NCI-H524 (cell line): ENCODE measurements around the gene RRH.
"Not testable (repeated sequence)": the region's sequence is repeated elsewhere in the genome, so short reads cannot be mapped to it uniquely, and the experiment has no call there.

Source experiments
- DNase-seq, 2 experiments: peaks; one replicate each; lab custom pipeline; 2025; lab: John Stamatoyannopoulos, UW

The RRH gene

DNA sequence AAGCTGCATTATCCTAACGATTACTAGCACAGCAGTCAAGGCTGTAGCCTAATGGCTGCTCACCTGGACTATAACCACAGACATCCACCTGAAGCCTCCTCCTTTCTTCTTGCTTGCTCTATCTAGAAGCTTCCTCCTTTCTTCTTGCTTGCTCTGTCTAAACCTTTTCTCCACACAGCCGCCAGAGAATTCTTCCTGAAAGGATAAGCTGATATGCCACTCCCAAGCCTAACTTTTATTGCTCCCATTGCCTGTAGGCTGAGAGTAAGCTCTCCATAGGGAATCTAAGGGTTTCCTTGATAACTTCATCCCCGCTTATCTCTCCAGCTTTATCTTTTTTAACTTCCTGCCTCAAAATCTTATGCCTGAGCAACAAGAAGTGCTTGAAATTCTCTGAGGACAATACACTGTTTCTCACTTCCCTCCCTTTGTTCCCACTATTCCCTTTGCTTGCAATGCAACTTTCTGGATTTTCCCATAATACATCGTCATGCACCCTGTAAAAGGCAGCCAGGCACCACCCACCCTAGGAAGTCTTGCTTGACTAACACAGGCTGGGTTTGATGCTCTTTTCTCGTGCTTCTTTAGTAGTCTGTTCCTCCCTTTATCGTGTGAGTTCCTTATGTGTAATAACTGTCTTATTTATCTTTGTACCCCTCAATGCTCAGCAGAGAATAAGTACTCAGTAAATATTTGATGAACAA is 18.8 kb downstream of the RRH start:
- DNase-seq: no peak

DNA sequence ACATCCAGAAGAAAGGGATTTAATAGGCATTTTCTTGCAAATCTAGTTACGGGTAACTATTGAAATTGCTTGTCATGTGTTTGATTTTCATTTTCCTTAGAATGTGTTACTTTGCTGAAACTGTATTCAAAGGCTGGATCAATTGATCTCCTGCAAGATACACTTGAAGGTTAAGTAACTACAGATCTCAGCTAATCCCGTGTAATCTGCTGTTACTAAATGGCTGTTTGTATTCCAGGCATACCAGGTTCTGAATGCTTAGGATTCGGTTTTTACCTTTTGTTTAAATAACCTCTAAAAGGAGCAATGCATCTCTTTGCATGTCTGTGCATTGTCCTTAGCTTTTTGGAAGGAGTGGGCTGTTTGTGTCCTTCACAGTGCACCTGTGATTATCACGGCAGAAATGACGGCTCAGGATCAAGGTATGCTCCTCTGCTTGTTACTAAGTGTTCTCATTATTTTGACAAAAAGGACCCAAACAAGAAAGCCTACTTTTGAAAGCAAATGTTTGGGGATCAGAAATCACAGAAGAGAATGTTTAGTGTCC is 20.2 kb downstream of the RRH start, which contains the start of gene LRIT3:
TSS of gene LRIT3 (plus strand) at position 212 of the 547 bp plus-strand sequence. CDS start at position 307, 95 bp downstream.
- no peak for DNase-seq

DNA sequence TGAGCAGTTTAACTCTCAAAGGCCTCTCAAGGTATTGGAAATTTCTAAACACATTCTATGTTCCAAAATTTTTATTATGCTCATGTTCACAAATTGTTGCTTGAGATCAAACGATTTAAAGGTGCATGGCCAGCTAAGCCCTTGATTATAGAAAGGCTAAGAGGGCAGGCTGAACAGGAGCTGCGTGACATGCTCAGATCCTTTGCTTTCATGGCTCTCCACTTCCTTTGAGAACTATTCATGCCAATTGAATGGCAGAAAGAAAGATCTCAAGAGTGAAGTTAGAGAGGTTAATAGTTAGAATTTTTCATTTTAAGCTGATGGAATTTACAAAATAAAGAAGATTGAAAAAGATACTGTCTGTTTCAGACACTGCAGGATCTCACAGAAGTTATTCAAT is 20.7 kb downstream of the RRH start:
- DNase-seq: no peak

DNA sequence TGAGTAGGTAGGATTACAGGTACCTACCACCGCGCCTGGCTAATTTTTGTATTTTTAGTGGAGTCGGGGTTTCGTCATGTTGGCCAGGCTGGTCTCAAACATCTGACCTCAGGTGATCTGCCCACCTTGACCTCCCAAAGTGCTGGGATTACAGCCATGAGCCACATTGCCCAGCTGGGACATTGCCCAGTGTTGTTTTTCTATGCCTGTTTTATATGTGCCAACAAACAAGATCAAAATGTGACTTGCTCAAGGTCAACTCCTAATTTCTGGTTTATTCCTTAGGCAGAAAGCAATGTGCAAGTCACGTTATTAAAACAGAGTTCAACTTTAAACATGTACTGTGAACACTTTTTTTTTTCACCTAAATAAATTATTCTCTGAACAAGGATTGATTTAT is 22.8 kb downstream of the RRH start:
- DNase-seq: no peak

DNA sequence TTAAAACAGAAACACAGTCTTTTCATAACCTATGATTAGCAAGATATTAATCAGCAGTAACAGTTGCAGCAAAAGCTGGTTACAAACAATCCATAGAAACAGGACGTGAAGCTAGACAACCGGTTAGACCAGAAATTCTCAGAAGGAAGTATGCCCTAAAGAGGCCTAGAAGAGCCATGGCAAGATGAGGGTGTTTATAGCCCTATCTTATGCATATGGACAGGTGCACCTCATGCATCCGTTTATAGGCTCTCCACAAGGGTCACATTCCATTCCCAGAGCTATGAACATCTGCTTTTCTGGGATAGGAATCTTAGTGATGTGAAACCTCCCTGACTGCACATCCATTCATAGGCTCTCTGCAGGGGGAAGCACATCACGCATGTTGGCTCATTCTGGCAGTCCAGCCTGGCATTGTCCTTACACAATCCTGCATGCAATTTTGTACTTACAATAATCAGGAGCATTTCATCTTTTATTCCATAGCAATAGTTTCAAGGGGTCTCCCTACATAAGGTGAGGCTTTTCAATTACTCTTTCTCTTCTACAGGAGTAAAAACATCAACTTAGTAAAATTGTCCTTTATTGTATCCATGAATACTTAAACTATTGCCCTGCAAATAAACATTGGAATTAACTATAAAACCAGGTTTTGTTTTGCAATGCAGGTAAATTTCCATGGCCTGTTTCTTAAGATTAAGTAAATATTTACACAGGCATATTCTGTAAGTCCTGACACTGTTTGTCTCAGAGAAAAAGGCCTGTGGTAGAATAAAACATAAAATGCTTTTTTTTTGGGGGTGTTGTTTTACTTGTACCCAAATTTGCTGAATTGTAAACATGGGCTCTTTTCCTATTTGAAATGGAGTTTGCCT is 31.9 kb downstream of the RRH start:
- not testable (repeated sequence) for DNase-seq

DNA sequence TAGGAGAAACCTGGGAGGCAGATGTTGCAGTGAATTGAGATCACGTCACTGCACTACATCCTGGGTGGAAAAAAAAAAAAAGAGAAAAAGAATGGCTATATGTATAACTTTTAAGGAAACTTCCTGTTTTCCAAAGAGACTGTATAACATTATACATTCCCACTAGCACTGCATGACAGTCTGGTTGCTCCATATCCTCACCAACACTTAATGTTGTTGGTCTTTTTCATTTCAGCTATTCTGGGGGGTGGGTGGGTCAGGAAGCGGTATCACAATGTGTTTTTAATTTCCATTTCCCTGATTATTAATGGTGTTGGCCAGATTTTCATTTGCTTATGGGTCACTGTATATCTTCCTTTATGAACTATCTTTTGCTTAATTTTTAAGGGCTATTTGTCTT is 33.5 kb downstream of the RRH start:
- no peak for DNase-seq

DNA sequence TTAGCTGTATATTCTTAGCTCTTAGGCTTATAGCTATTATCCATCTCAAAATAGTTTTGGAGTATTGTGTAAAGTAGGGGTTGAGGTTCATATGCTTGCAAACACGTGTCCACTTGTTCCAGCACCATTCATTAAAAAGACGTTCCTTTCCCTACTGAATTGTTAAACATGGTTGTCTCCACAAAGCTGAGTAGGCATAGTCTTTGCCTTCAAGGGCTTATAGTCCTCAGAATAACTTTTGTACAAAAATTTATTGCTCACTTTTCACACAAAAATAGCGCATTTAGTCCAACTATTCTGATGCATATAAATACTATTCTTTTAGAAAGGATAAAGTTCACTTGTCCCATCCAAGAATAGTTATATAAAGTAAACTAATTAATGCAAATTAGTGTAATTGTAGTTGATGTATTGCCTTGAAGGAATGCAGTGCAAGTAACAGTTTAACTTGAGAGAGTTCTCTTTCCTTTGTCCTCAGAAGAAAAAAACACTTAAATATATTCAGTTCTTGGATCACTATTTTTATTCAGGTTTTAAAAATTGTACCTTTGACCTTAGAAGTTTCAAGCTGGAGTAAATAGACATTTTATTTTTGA is 34.2 kb downstream of the RRH start:
- DNase-seq: no peak

DNA sequence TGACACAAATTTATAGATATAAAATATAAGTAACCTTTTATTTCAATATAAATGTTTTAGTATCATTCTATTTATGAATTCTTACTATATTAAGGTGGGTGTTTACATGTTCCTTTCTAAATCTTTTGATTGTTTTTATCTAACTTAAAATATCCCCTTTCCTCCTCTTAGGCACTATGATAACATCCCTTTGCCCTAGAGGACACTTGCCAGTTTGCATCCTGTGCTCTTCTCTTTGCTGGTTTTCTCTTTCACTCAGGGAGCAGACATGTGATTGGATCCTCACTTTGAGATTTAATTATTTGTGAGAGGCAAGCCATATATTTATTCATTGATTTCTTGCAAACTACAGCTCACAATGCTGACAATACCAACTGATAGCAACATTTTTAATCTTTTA is 36.4 kb downstream of the RRH start:
- no peak for DNase-seq

DNA sequence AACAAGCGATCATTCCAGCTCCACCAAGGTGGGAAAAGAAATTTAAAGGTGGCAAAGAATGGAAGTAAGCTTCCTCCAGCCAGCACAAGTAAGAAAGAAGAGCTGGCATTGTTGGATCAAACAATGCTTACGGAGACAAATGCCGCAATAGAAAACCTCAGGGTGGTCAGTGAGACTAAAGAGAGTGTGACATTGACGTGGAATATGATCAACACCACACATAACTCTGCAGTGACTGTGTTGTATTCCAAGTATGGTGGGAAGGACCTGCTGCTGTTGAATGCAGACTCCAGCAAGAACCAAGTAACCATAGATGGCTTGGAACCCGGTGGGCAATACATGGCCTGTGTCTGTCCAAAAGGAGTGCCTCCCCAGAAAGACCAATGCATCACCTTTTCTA is 42.3 kb downstream of the RRH start:
- no peak for DNase-seq

DNA sequence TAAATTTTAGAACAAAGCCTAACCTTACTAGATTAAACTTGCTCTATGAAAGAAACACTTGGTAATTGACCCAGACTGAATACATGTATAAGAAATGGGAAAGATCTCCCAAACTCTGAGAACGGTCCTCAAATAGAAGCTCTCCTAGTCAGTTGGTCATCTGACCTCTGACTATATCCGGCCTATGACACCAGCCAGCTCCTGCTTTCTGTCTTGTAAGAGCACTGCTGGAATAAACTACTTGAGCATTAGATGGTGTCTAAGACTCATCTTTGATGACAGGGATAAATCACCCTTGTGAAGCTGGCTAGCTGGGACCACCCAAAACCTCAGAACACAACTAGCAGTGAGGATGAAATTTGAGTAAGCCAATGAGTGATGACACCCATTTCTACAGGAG is 44.3 kb downstream of the RRH start:
- DNase-seq: no peak

DNA sequence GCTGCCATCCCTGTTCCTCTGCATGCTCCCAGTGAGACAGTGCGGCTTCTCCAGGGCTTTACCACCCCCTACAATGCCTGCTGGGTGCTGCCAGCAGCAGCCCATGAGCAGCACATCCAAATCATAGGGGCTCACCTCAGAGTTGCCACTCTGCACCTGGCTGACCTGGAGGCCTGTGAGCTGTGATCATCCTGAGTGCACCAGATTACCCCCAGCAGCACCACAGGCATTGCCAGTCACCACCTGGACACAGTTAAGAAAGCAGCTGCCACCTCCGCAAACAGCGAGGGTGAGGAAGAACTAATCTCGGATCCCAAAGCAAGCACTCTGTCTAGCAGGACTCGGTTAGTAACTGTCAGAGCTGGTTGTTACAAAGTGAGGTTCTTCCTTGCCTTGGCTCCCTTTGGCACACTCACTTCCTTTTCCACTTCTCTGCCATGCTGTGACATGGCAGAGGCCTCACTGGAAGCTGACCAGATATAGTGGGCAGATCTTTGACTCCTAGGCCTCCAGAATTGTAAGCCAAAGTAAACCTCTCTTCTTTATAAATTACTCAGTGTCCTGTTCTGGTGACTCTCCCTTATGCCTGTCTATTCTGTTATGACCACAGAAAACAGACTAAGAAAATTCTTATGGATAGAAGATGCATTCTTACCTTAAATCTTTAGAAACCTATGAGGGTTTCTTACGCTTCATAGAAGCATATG is 45.3 kb downstream of the RRH start:
- no peak for DNase-seq

DNA sequence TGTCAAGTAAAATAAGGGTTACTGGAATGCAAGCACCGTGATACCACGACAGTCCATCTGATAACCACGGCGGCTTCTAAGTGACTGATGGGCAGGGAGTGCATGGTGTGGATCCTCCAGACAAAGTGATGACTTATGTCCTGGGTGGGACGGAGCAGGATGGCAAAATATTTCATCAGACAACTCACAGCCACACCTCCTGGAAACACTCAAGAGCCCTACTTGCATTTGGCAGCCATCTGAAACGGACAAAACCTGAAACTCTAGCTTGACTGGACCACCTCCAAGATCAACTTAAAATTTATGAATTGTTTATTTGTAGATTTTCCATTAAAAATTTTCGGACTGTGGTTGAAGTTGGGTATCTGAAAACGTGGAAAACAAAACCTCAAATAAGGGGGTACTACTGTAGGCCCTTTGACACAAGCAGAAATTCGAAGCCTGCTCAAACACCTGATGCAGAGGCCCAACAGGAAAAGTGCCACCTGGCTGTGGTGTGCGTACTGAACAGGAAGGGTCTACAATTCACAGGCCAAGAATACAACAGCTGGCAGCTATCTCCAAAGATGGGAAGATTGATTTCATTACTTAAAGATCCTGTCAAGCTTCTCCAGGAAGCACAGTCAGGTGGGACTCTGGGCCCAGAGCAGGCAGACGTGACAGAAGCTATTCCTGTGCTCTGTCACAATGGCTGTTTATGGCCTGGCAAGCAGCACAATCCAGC is 46.2 kb downstream of the RRH start:
- DNase-seq: no peak

DNA sequence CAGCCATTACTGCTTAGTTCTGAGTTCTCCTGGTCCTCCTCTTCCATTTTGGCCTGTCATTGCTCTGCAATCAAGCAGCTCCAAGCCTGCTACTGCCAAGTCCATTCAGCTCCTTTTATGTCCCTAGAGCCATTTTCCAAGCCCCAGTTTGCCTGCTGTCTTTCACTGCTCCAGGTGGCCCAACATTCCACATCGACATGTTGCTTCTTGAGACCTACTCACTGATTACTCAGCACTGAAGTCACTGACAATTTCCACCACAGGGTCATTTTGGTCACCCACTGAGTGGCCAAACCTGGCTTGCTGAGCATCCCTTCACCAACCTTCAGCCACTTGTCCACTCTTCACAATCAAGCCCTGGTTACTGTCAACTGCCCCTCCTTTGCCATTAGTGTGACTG is 47.3 kb downstream of the RRH start:
- no peak for DNase-seq

DNA sequence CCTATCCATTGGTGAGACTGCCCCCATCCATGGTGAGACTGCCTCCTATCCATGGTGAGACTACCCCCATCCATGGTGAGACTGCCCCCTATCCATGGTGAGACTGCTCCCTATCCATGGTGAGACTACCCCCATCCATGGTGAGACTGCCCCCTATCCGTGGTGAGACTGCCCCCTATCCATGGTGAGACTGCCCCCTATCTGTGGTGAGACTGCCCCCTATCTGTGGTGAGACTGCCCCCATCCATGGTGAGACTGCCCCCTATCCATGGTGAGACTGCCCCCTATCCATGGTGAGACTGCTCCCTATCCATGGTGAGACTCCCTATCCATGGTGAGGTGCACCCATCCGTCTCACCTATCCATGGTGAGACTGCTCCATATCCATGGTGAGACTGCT is 47.8 kb downstream of the RRH start:
- DNase-seq: not testable (repeated sequence)

DNA sequence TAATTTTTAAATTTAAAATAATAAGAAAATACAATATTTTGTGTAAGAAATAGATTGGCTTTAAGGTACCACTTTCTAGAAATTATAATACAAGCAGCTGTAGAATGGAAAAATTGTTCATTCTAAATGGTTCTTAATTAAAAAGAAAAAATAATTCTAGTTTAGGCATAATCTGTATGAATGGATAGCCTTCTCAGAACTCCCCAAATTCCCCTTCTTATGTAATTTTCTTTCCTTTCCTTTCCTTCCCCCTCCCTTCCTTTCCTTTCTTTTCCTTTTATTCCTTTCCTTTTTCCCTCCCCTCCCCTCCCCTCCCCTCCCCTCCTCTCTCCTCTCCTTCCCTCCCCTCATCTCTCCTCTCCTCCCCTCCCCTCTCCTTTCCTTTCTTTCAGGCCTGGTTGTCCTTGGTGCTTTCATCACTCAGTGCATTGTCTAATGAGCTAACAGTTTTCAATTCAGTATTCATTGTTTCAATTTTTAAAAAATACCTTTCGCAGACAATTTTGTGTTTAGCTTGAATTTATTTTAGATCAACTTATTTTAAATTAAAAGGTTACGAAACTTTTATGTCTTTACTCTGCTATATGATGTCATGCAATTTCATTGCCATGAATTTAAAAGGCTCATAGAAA is 49.0 kb downstream of the RRH start:
- no peak for DNase-seq

DNA sequence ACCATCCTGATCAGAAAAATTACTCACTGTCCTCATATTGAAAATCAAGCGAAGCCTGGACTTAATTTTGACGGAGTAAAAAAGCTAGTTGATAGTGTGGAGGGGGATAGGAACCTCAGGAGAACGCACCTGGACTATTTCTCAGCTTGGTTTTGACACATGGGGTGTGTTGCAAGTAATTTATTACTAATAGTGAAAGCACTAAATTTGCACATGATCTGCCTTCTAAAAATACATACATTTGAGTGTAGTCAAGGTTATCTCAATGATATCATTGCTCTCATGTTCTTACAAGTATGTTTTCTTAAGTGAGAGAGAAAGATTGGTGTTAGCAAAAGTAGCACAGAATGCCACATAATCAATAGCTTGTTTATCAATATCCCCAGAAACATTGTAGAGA is 49.6 kb downstream of the RRH start:
- no peak for DNase-seq

DNA sequence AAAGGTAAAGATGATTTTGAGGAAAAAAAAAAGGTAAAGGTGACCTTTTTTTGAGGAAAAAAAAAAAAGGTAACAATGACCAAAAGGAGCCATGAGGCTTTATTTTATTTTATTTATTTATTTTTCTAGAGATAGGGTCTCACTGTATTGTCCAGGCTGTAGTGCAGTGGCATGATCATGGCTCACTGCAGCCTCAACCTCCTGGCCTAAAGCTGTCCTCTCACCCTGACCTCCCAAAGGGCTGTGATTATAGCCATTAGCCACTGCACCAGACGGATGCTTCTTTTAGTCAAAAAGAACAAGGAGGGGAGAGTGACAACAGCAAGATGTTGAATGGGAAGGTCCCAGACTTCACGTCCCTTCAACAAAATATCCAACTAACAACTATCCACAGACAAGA is 50.6 kb downstream of the RRH start:
- DNase-seq: no peak

DNA sequence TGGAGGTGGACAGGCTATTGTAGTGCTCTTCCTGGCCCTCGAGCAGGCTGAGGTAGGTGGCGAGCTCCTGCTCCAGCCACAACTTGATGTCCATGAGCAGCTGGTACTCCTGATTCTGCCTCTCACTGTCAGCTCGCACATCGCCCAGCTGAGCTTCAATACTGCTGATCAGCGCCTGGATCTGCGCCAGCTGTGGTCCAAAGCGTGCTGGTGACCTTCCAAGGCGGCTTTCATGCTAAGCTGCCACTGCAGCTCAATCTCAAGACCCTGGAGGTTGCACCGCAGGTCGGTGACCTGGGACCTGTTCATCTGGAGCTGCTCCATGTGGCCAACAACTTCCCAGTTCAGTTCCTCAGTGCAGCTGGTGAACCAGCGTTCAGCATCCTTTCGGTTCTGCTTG is 51.3 kb downstream of the RRH start:
- DNase-seq: no peak

DNA sequence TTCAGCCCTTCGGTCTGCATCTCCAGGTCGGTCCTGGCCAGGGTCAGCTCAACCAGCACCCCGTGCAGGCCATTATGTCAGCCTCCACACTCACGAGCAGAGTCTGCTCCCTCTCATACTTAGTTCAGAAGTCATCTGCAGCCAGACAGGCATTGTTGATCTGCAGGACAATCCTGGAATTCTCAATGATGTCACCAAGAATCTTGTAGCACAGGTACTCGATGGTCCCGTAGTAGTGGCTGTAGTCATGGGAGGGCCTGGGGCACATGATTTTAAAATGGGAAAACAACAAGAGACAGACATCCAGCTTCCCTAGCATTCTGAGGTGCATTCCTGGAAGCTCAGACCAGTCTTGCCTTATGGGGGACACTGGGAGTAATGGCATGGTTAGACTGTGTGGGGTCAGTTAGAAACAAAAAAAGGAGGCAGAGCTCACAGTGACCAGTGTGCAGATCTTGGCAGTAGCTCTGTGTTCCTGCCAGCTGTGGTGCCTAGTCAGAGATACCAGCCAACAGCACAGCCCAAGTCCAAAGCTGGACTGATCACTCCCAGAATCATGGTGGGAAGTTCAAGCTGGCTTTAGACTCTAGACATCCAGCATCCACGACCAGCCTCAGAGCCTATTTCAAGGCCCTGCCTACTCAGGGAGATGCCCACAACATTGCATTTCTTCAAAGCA is 52.0 kb downstream of the RRH start:
- DNase-seq: no peak

DNA sequence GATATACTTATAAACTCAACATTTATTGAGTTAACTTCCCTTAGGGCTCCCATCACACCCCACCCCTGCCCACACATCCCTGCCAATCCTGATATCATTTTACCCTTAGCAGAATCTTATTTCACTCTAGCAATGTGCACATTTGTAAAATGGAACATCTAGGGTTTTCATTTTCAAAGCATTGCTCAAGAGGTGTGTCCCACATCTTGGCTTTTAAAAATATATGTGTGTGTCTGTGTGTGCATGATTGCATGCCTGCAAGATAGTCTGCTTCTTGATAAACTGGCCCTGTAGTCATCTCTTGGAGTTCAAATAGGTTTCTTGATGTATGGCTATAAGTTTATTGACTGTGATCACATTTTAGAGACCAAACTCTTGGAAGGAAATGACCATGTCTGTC is 58.5 kb downstream of the RRH start:
- DNase-seq: no peak
